Left colon (tissue), 2 donors: ENCODE results near the gene ECEL1. TPM values are rescaled to one million over a fixed set of nuclear protein-coding genes. Genes with fewer than 3 reads are reported as not detected.

Source experiments
- ATAC-seq: fragments of 200-7000 bp; cut with Tn5 transposase; one replicate; pipeline ENCODE4 v1.9.1; 2020; ENCODE audit warnings: mild to moderate bottlenecking, moderate library complexity
- DNase-seq, 2 donors: peaks; one replicate each; pipeline ENCODE4 v3.0.0-alpha.2; 2020
- intact Hi-C, 2 donors: fragments of 100-400 bp; cut with DNase I in 1 of 2; cut with micrococcal nuclease in 1 of 2; formaldehyde crosslinking; loops; one replicate each; pipeline versions ENCODE4 v1.11.2 to v1.14.0; 2022; cut with DNase I, micrococcal nuclease
- total RNA-seq, 2 donors: library from RNA; stranded (reverse); fragmentation: NEBNext Ultra II Directional; extraction: Animal tissue kit (Norgen Biotek cat#: 25700); gene quantifications; one replicate each; pipeline ENCODE4 v1.2.1, GENCODE V29; 2021
- donor health status: DM: no; HTN: no; CAD: no.
- donor health status: DM: yes; HTN: yes; CAD: no.

ECEL1 gene
- total RNA-seq, 2 donors from 2014 or later: not detected

DNA sequence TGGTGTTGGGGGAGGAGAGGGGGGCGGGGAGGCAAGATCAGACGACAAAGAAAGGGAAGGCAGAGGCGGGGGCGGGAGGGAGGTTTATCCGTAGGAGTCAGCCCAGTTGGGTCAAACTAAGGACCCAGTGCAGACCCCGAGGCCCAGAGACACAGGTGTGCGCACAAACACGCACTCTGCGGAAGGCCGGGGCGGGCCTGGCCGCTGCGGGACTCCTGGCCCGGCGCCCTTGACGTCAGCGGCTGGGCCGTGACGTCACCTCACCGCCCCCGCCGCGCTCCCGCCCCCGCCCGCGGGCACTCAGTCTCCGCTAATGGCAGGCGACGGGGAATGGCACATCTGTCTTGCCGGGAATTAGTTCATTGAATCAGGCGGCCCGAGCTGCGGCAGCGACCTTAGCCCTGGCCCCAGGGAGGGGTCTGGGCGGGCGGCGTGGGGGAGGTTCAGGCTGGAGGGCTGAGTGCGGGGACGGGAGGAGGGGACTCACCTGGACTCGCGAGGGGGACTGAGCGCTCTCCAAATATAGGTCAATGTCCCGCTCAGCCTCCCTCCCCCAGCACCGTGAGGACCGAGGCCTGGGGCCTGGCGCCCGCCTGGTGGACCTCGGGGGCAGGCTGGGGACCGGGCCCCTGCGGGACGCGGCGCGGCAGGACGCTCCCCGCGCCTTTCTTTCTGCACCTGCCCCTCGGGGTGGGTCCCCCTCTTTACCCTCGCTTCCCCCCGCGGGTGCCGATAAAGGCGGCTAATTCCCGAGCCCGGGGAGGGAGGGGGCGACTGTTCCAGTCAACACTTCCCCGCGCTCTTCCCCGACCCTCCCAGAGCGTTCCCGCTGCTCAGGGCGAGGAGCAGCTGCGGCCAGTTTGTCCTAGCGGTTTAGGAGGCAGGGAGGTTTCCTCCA, 15.5 kb upstream of the ECEL1 start:
- peak; percentile 49 for ATAC-seq
- intact Hi-C loops: no loop called here
- DNase-seq: no peak

DNA sequence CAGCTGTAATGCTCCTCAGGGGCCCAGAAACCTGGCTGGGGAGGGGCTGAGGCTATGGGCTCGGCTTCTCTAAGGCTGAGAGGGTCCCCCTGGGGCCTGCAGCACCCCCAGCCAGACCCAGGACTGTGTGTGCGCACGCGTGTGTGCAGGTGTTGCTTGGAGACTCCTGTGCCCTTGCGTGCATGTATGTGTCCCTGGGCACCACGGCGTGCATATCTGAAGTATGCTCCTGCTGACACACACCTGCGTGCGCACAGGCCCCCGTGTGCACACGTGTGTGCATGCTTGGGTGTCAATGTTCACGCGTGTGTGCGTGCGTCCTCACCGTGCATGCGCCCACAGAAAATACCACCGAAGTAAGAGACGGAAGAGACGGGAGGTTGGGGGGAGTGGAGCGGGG, 14.9 kb upstream of the ECEL1 start:
- no peak for ATAC-seq
- no peak for DNase-seq
- intact Hi-C loops: no loop called here

DNA sequence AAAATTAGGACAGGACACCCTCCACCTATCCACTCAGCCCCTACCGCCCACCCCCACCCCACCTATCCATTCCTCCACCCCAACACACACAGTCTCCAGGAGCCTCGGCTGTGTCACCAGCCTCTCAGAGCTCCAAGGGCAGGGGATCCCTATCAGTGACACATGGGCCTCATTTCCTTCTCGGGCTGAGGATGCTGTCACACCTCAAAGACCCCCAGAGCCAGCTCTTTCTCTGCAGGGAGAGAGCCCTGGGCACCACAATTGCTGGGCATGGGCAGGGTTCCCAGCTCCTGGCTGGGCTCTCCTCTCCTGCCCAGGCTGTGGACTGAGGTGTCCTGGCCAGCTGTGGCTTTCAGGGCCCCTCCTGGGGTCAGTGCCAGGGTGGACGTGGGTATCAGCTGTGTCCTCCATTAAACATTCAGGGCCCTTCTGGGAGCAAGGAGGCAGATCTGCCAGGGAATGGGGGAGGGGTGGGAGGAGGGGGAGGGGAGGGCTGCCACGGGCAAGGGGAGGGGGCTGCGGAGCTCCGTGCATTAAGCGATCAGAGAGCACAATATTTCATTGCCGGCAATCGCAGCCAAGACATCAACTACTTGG, 14.3 kb upstream of the ECEL1 start:
- ATAC-seq: no peak
- intact Hi-C loops: no loop called here
- no peak for DNase-seq

DNA sequence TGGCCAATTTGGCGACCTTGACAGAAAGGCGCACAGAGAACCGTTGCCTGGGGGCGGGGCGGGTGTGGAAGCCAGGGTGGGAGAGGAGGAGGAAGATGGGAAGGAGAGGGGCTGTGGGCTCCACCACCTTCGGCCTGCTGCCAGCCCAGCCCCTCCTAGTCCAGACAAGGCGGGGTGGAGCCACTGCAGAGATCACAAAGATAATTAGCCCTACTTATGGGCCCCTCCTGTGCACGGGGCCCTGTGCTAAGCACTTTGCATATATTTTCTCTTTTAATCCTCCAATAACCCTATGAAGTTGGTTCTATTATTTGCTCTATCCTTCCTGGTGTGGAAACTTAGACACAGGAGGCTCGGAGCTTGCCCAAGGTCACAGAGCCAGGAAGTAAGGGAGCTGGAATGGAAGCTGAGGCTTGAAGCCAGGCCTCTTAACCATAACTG, 13.7 kb upstream of the ECEL1 start:
- no peak for ATAC-seq
- DNase-seq: no peak
- intact Hi-C loops: no loop called here

DNA sequence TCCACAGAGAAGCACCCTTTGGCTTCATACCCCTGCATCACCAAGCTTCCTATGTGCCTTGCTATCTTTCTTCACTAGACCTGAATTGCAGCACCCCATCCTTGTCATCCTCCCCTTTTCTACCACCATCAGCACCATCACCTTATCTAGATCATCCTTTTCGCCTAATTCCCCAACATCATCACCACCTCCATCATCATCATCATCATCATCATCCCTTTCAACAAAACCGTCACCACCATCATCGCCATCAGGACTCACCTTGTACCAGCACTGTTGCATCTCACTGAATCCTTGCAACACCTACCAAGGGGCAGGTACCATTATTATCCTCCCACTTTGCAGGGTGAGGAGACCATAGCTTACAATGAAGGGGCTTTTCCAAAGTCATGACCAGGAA, 10.8 kb upstream of the ECEL1 start:
- DNase-seq (no peak), ATAC-seq (no peak)
- intact Hi-C loops: no loop called here

DNA sequence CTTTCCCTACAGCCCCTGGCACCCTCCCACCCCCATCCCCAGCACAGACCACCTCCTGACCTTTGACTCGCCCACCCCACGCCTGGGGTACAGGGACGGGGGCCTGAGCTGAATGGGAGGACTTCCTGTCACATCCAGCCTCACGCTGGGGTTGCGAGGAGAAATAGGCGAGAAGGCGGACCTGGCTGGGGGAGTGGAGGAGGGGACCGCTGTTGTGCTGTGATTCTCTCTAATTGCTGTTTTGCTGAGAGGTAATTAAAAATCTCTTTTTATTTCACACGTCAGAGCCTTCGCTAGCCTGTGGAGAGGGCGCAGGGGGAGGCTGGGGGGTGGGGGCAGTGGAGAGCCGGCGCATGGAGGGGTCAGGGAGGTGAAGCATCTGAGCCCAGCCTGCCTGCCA, 9.7 kb upstream of the ECEL1 start:
- DNase-seq (no peak), ATAC-seq (no peak)
- intact Hi-C loops: no loop called here

DNA sequence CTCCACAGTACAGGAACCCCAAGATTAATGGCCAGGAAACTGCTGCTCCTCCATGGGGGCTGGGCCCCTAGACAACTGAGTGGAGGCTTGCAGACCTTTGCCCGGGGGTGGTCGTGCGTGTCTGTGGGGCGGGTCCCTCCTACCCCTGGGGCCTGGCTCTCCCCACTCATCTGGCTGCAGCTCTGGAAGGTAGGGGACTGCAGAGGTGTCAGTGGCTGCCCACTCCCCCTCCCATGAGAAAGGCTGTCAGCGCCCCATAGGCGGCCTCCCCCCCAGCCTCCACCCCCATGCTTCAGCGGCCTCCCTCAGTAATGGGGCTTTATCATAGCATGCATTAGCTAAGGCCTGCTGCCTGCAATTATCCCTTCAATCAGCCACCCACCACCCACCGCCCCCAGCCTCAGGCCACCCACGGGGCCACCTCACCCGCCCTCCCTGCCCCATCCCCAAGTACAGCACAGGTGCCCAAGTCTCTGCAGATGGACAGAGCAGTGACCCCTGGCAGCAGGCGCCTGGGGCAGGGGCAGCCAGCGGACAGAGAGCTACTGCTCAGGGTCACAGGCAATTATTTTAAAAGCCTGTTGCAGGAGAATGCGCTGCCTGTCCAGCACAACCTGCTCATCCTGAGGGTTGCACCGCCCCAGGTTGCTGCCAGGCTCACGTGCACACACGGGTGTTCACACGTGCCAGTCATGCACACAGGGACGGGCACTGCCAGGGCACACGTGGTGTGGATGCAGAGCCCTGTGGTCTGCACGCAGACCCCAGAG, 9.1 kb upstream of the ECEL1 start:
- ATAC-seq: no peak
- DNase-seq: no peak
- intact Hi-C loops: no loop called here

DNA sequence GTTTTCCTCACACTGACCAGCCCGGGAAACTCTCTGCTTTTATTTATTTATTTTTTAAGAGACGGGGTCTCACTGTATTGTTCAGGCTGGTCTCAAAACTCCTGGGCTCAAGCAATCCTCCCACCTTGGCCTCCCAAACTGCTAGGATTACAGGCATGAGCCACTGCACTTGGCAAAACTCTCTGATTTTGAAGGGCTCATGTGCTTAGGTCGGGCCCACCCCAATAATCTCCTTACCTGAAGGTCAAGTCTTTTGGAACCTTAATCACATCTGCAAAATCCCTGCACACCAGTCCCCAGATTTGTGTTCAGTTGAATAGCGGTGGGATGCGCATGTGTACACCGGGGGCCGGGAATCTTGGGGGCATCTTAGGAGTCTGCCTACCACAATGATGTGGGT, 7.7 kb upstream of the ECEL1 start:
- ATAC-seq (no peak), DNase-seq (no peak)
- intact Hi-C loops: no loop called here

DNA sequence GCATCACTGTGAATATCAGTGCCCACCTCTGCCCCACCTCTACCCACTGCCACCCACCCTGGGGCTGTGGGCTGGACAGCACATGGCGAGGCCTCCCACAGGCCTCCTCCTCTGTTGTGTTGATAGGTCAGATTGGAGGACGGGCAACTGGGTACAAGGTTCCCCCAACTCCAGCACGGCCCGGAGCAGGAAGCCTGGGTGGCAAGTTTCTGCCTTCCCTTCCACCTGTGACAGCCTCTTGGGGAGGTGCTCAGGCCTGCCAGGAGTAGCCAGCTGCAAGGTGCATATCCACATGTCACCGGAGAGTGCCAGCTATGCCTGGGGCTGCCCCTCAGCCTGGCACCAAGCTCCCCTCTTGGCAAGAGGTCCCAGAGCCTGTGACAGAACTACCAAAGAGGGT, 6.9 kb upstream of the ECEL1 start:
- ATAC-seq (no peak), DNase-seq (no peak)
- intact Hi-C loops: no loop called here

DNA sequence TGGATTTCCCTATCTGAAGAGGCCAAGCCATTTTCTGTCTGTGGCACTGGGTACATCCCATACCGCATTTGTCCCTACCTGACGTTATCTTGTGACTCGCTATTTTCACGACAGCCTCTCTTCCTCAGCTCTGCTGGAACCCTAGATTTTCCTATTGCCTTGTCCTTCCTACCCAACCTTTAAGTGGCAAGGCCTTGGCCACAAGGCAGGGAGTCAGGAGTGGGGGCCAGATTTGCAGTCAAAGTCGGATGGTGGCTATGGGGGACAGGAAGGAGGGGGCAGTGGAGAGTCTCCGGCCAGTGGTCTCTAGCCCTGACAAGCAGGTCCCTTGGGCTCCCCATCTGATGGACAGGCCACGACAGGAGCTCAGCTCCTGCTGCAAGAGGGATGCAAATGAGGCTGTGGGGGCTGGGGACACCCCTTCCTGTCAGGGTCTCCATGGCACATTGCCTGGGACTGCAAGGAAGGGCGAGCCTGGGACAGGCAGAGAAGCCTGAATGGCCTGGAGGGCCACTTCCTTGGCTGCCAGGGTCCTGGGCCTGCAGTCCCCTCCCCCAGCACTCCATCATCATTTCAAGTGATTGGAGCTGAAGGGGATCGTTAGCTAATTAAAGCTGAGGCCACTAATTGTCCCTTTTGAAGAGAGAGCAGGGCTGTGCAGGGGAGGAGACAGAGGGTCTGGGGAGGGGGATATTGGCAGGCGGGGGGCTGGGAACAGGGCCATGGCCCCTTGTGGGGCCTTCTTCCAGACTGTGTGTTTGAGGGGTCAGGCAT, 6.3 kb upstream of the ECEL1 start:
- ATAC-seq: no peak

DNA sequence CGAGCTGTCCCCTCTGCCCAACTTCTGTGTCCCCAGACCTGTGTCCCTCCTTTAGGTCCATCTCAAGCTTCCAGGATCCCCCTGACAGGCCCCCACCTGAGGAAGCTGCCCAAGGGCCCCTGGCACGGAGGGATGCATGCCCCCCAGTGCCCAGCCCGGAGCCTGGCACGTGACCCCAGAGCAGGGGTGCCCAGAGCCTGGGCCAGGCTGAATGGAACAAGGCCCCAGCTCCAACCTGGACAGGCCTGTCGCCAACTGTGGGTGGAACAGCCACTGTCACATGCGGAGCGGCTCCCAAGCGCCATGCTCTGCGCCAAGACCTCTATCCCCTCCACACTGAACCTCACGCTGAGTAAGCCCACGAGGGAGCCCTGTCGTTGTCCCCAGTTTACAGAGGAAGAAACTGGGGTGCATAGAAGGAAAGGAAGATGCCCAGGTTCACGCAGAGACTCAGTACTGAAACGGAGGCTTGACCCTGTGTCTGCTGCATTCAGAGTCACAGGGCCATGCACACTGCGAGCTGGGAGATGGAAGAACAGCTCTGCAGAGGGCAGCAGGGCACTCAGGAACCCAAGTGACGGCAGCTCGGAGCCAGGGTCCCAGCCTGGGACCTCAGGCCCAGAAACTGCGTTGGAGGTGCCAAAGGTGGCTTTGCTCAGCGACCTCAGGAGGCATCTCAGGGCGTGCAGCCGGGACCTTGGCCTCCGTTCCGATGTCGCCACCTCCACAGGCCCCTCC, 5.5 kb upstream of the ECEL1 start:
- DNase-seq (no peak), ATAC-seq (no peak)
- intact Hi-C loops: no loop called here

More for the DNA sequence above, 6.3 kb upstream of the ECEL1 start:
- DNase-seq: no peak
- intact Hi-C loops: no loop called here

DNA sequence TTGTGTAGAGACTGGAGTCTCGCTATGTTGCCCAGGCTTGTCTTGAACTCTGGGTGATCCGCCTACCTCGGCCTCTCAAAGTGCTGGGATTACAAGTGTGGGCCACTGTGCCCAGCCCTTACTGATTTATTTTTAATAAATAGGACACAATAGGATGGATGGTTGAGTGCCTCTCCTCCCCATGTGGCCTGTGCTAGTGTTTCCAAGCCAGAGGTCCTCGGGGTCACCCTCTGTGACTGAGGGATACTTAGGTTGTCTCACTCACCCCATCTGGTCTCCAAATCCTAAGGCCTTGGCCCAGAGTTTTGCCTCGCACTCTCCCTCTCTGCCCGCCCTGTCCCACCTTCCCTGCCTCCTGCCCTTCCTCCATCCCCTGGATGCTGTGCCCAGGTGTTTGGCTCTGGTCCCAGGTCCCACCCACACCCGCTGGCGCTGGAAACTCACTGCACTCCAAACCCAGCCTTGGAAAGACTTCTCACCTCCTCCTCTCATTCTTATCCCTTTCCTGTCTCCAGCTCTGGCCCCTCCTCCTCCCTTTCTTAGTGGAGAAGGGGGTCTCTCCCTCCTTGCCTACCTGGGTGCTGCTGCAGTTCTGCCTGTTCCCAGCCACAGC, 4.7 kb upstream of the ECEL1 start:
- intact Hi-C loops: no loop called here
- no peak for ATAC-seq

DNA sequence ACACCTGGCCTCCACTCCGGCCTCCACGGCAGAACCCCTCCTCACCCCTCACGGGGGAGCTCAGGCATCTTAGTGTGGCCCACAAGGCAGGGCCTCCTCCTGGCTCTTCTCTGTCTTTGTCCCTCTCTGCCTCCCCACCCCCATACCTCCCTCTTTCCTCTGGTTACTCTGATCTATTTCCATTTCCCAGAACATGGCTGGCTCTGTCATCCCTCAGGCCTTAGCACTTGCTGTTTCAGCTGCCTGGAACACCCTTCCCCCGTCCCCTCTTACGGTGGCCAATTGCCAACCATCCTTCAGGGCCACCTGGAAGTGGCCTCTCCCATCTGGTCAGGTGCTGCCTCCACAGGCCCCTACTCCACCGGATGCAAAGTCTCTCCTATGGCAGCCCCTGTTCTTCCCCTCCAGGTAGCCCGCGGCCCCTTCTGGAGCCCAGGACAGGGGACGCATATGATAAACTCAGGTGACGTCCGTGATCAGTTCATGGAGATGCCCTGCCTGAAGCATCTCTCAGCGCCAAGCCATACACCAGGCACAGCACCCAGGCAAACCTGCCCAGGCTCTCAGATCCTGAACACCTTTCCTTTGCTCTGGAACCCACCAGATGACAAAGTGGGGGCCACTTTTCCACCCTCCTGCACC, 3.6 kb upstream of the ECEL1 start:
- intact Hi-C loops: no loop called here
- DNase-seq (no peak), ATAC-seq (no peak)

More for the DNA sequence above, 4.7 kb upstream of the ECEL1 start:
- DNase-seq: no peak

DNA sequence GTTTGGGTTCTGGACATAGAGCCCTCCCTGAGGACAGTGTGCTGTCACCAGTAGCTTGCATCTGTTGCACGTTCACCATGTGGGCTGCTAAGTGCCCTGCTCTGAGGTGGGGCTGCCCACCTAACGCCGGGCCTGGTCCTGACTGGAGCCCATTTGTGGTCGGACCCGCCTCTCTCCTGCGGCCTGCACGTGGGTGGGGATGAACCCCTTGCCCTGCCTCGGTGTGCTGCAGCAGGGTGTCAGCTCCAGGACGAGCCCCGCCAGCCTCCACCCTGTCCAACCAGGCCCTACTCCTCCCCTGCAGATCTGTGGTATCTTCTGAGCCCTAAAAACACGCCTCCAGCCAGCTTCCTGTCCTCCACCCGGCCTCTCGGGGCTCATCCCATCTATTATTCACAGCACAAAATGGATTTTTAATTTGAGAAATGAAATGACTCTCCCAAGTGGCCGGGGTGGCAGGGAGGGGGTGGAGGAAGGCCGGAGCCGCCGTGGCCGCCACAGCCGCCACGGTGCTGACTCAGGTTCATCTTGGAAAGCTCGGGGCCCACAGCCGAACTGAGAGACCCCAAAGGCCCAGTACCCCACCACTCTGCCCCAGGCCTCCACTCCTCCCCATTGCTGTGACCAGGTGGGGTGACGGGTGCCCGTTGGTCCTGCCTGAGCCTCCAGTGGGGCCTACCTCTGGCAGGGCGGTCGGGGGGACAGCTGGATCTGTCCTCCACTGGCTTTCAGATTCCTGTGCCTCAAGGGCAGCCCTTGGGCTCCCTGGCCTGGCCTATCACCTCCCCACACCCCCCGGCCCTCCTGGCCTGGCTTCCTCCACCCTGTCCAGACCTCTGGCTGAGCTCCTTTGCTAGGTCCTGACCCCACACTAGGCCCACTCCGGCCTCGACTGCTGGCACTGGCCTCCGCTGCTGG, 2.8 kb upstream of the ECEL1 start:
- ATAC-seq (no peak), DNase-seq (no peak)
- intact Hi-C loops: no loop called here

DNA sequence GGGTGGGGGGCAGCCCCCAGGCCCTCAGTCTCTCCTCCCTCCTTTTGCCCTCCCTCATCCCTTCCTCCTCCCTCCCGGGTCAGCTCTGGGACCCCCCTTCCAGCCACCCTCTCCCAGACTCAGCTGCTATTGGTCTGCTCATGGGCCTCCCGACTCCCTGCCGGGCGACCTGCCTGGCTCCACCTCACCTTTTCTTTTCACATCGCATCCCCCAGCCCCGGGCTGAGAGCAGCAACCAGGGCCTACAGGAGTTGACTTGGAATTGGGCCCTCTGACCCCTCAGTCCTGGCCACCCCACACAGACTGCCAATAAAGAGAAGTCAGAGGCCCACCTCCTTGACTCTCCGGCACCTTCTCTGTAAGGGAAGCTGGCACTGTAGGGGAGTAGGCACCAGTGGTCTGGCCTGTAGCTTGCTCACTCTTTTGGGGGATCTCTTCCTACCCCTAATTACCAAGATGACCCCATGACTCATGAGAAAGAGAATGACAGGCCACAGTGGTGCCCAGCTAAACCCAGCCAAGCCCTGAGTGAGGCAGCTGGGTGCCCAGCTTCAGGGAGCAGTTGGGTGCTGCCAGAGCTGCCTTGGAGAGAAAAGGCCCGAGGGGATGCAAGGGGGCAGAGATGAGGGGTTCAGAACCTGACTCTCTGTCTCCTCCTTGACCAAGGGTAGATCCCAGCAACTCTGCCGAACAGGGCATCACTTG, 2.0 kb upstream of the ECEL1 start:
- DNase-seq (no peak), ATAC-seq (no peak)
- intact Hi-C loops: no loop called here

DNA sequence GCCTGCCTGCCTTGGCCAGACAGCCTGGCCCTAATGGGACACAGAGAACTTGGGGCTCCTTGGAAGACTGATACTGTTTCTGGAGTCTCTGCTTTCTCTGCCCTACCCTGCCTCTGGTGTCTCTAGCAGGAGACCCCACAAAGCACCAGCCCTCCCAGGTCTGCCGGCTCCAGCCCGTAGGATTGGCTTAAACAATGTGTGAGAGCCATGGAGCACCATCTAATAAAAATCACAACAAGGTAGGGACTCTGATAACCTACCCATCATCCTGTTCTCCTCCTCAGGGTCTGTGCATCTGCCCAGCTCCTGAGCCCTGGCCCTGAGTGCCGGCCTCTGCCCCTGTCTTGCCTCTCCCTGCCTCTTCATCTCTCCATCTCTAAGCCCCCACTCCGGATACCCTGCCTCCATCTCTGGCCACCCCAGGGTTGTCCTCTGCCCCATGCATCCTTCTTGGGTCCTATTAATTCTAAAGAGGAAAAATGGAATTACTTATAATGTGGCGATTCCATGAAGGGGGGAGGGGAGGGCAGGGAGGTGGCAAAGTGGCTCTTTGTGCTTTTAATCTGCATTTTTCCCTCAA, 1.2 kb upstream of the ECEL1 start:
- DNase-seq (no peak), ATAC-seq (no peak)
- intact Hi-C loops: no loop called here
